Neural progenitor cell (in vitro differentiated cells): ENCODE data around the gene SERINC4. TPM values are rescaled to one million over a fixed set of nuclear protein-coding genes. Genes with fewer than 3 reads are reported as not detected.
"Not testable (repeated sequence)": the region's sequence is repeated elsewhere in the genome, so short reads cannot be mapped to it uniquely, and the experiment has no call there.

Source experiments
- DNase-seq: peaks from one replicate; pipeline ENCODE4 v3.0.0-alpha.2; 2016; ENCODE audit warnings: low spot score
- H2AFZ ChIP-seq: fragments of 200-600 bp; sonication (generic); replicated peaks from 2 replicates; pipeline ENCODE4 v1.6.1; 2016; ENCODE audit warnings: antibody characterized with exemption
- H3F3A ChIP-seq: fragments of 200-600 bp; sonication (generic); 2 replicates; pipeline ENCODE4 v1.6.1; 2016; ENCODE audit warnings: antibody characterized with exemption, low read depth
- H3K27ac ChIP-seq: fragments of 200-600 bp; sonication (generic); 2 replicates; pipeline ENCODE4 v1.5.1; 2016; ENCODE audit warnings: mild to moderate bottlenecking
- H3K27me3 ChIP-seq: fragments of 200-600 bp; sonication (generic); 2 replicates; pipeline ENCODE4 v1.6.1; 2016; ENCODE audit warnings: mild to moderate bottlenecking, moderate library complexity
- H3K36me3 ChIP-seq: fragments of 200-600 bp; sonication (generic); 2 replicates; pipeline ENCODE4 v1.5.1; 2016
- H3K4me1 ChIP-seq: fragments of 200-600 bp; sonication (generic); 2 replicates; pipeline ENCODE4 v1.6.1; 2016; ENCODE audit warnings: mixed run types
- H3K4me2 ChIP-seq: fragments of 200-600 bp; sonication (generic); 2 replicates; pipeline ENCODE4 v1.6.1; 2016
- H3K4me3 ChIP-seq: fragments of 200-600 bp; sonication (generic); 2 replicates; pipeline ENCODE4 v1.5.1; 2016
- H3K79me2 ChIP-seq: fragments of 200-600 bp; sonication (generic); 2 replicates; pipeline ENCODE4 v1.6.1; 2016; ENCODE audit warnings: low read depth
- H3K9ac ChIP-seq: fragments of 200-600 bp; sonication (generic); 2 replicates; pipeline ENCODE4 v1.6.1; 2016
- H3K9me3 ChIP-seq: fragments of 200-600 bp; sonication (generic); 2 replicates; pipeline ENCODE4 v1.5.1; 2016; ENCODE audit warnings: low read depth
- H4K20me1 ChIP-seq: fragments of 200-600 bp; sonication (generic); 2 replicates; pipeline ENCODE4 v1.6.1; 2016; ENCODE audit warnings: low read depth
- H3K27ac Mint-ChIP-seq: 3 replicates; pipeline ENCODE4 v1.8.0; 2021; ENCODE audit warnings: mixed read lengths
- H3K27me3 Mint-ChIP-seq: 2 replicates; pipeline ENCODE4 v1.8.0; 2022; ENCODE audit warnings: low read depth, mild to moderate bottlenecking, inconsistent platforms, moderate library complexity, mixed read lengths; ENCODE audit not compliant: insufficient read depth
- H3K36me3 Mint-ChIP-seq: 3 replicates; pipeline ENCODE4 v1.8.0; 2021; ENCODE audit warnings: mixed read lengths
- H3K4me1 Mint-ChIP-seq: 3 replicates; pipeline ENCODE4 v1.8.0; 2021; ENCODE audit warnings: mixed read lengths
- H3K4me3 Mint-ChIP-seq: 3 replicates; pipeline ENCODE4 v1.8.0; 2021; ENCODE audit warnings: mild to moderate bottlenecking, moderate library complexity, mixed read lengths
- H3K9me3 Mint-ChIP-seq: 3 replicates; pipeline ENCODE4 v1.8.0; 2020; ENCODE audit warnings: mixed read lengths
- CTCF ChIP-seq: fragments of 200-600 bp; sonication (generic); IDR thresholded peaks from 2 replicates; pipeline ENCODE4 v1.5.1; 2017; ENCODE audit warnings: antibody characterized with exemption, mild to moderate bottlenecking
- EZH2 ChIP-seq: fragments of 200-600 bp; sonication (generic); IDR thresholded peaks from 2 replicates; pipeline ENCODE4 v1.6.1; 2017; ENCODE audit warnings: antibody characterized with exemption, mild to moderate bottlenecking, moderate library complexity
- EZH2phosphoT487 ChIP-seq: fragments of 200-600 bp; sonication (generic); IDR thresholded peaks from 2 replicates; pipeline ENCODE4 v1.6.1; 2017; ENCODE audit warnings: antibody characterized with exemption
- total RNA-seq: library from RNA; depleted of rRNA; stranded (reverse); fragments of >200 nt; gene quantifications from 2 replicates; pipeline ENCODE4 v1.2.3, GENCODE V29; 2015; ENCODE audit warnings: low replicate concordance

Gene SERINC4
- total RNA-seq, 1 donor from 2014 or later: not detected

- Mint-ChIP-seq H3K27ac (no peak overlapping the region), H3K4me1 (peaks cover 19% of the 10 kb centered on the region), H3K4me3 (no peak overlapping the region), H3K27me3 (peaks cover 2% of the 10 kb centered on the region), H3K9me3 (no peaks in the 10 kb centered on the region), H3K36me3 (peaks cover 20% of the 10 kb centered on the region)
- DNase-seq: no peak
- no peak for TF ChIP-seq CTCF
- TF ChIP-seq EZH2: no peak
- no peak for TF ChIP-seq EZH2phosphoT487
- Histone ChIP-seq H3K4me2 (no peak overlapping the region), H3K27ac (no peak overlapping the region), H4K20me1 (peaks cover 79% of the 10 kb centered on the region), H3F3A (peaks cover 4% of the 10 kb centered on the region), H3K27me3 (no peaks in the 10 kb centered on the region), H3K4me1 (peaks cover 8% of the 10 kb centered on the region), H3K9ac (no peak overlapping the region), H3K36me3 (peaks cover 11% of the 10 kb centered on the region), H2AFZ (no peak overlapping the region), H3K4me3 (no peak overlapping the region), H3K79me2 (peaks cover 100% of the 10 kb centered on the region), H3K9me3 (no peaks in the 10 kb centered on the region)
These were observed 48.1 kb downstream of the SERINC4 start for GRCh38 chr15:43751885-43752284.

- Histone ChIP-seq H3K9ac (no peak overlapping the region), H3K36me3 (no peaks in the 10 kb centered on the region), H3K4me3 (no peak overlapping the region), H3K79me2 (peaks cover 83% of the 10 kb centered on the region), H3F3A (peaks cover 5% of the 10 kb centered on the region), H3K9me3 (no peaks in the 10 kb centered on the region), H3K4me1 (peaks cover 8% of the 10 kb centered on the region), H3K27me3 (no peaks in the 10 kb centered on the region), H3K27ac (no peak overlapping the region), H4K20me1 (peaks cover 76% of the 10 kb centered on the region), H3K4me2 (no peak overlapping the region), H2AFZ (no peak overlapping the region)
- Mint-ChIP-seq H3K4me1 (peaks cover 20% of the 10 kb centered on the region), H3K36me3 (peaks cover 15% of the 10 kb centered on the region), H3K27ac (no peak overlapping the region), H3K27me3 (peaks cover 2% of the 10 kb centered on the region), H3K4me3 (no peak overlapping the region), H3K9me3 (no peaks in the 10 kb centered on the region)
- no peak for DNase-seq
- TF ChIP-seq EZH2 (no peak), EZH2phosphoT487 (no peak), CTCF (no peak)
These were observed 50.2 kb downstream of the SERINC4 start for GRCh38 chr15:43749690-43750345.

GRCh38 chr15:43748376-43748775 lies 51.6 kb downstream of the SERINC4 start:
- Histone ChIP-seq H3K27me3 (no peaks in the 10 kb centered on the region), H3K4me2 (peak overlapping the region; percentile 89), H3K9me3 (no peaks in the 10 kb centered on the region), H3F3A (peaks cover 5% of the 10 kb centered on the region), H3K27ac (no peak overlapping the region), H3K9ac (no peak overlapping the region), H4K20me1 (peaks cover 61% of the 10 kb centered on the region), H3K36me3 (no peaks in the 10 kb centered on the region), H3K79me2 (peaks cover 68% of the 10 kb centered on the region), H2AFZ (no peak overlapping the region), H3K4me3 (peak overlapping the region; percentile 72), H3K4me1 (peaks cover 8% of the 10 kb centered on the region)
- peaks cover 2% of the 10 kb centered on the region for H3K27me3 Mint-ChIP-seq
- TF ChIP-seq EZH2phosphoT487 (no peak), CTCF (no peak), EZH2 (no peak)
- no peak for DNase-seq
- H3K4me3 Mint-ChIP-seq: peak overlapping the region; percentile 99
- H3K36me3 Mint-ChIP-seq: peaks cover 7% of the 10 kb centered on the region
- H3K4me1 Mint-ChIP-seq: peaks cover 20% of the 10 kb centered on the region
- H3K27ac Mint-ChIP-seq: no peak overlapping the region
- H3K9me3 Mint-ChIP-seq: no peaks in the 10 kb centered on the region

- H3F3A ChIP-seq, H3K27me3 Mint-ChIP-seq, H3K27me3 ChIP-seq, H3K36me3 Mint-ChIP-seq, H3K9me3 Mint-ChIP-seq, H3K4me1 ChIP-seq, H3K9me3 ChIP-seq, H3K36me3 ChIP-seq: not testable (repeated sequence)
- Mint-ChIP-seq H3K4me3 (peak overlapping the region; percentile 99), H3K4me1 (peaks cover 17% of the 10 kb centered on the region), H3K27ac (peak overlapping the region; percentile 99)
- H2AFZ ChIP-seq: peak overlapping the region; percentile 67
- peak; percentile 13 for DNase-seq
- H3K27ac ChIP-seq: peak overlapping the region; percentile 95
- H4K20me1 ChIP-seq: peaks cover 46% of the 10 kb centered on the region
- peak overlapping the region; percentile 87 for H3K9ac ChIP-seq
- peak overlapping the region; percentile 89 for H3K4me2 ChIP-seq
- H3K79me2 ChIP-seq: peaks cover 54% of the 10 kb centered on the region
- H3K4me3 ChIP-seq: peak overlapping the region; percentile 72
These were observed 53.1 kb downstream of the SERINC4 start for GRCh38 chr15:43746903-43747309.
